ENCODE measurements around the gene SMCR8.

- TF ChIP-seq REST (IDR thresholded peaks at IDR 0.05), result no peak
- TF ChIP-seq TAF1 (conservative IDR thresholded peaks at IDR 0.05), result no peak
- no peak for TF ChIP-seq JUND (IDR thresholded peaks at IDR 0.05)
- TF ChIP-seq CTCF (IDR thresholded peaks at IDR 0.05; ENCODE audit: low read depth, low read length, missing input control), result no peak
- no peak for TF ChIP-seq RXRA (IDR thresholded peaks at IDR 0.05)
- TF ChIP-seq YY1 (IDR thresholded peaks at IDR 0.05), result no peak
- no peak for TF ChIP-seq EGR1 (IDR thresholded peaks at IDR 0.05; ENCODE audit: low read depth in 2 of 2)
- no peak for TF ChIP-seq HNF4G (IDR thresholded peaks at IDR 0.05)
- no peak for TF ChIP-seq ZBTB33 (IDR thresholded peaks at IDR 0.05)
- no peak for TF ChIP-seq RAD21 (IDR thresholded peaks at IDR 0.05)
- no peak for TF ChIP-seq SP1 (IDR thresholded peaks at IDR 0.05)
- TF ChIP-seq, protein P1, sequence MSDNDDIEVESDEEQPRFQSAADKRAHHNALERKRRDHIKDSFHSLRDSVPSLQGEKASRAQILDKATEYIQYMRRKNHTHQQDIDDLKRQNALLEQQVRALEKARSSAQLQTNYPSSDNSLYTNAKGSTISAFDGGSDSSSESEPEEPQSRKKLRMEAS (IDR thresholded peaks at IDR 0.05), result no peak
- TF ChIP-seq, protein P2, sequence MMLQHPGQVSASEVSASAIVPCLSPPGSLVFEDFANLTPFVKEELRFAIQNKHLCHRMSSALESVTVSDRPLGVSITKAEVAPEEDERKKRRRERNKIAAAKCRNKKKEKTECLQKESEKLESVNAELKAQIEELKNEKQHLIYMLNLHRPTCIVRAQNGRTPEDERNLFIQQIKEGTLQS (IDR thresholded peaks at IDR 0.05), result no peak
Observed at GRCh38 chr17:18374216-18374615, 59.1 kb downstream of the SMCR8 start.

Data from liver (tissue), 3 donors.